ENCODE results near the gene RBM7. TPM values are rescaled to one million over a fixed set of nuclear protein-coding genes. Genes with fewer than 3 reads are reported as not detected.

RBM7 gene, protein sequence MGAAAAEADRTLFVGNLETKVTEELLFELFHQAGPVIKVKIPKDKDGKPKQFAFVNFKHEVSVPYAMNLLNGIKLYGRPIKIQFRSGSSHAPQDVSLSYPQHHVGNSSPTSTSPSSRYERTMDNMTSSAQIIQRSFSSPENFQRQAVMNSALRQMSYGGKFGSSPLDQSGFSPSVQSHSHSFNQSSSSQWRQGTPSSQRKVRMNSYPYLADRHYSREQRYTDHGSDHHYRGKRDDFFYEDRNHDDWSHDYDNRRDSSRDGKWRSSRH
- total RNA-seq: 98.5 TPM

- H3K4me3 ChIP-seq (ENCODE audit: low read length): peak within 1 kb of the TSS; percentile 91
- H3K9me3 ChIP-seq (ENCODE audit: low read depth, low read length): no peaks in the 10 kb centered on the region
- H3K4me1 ChIP-seq (ENCODE audit: insufficient read depth, low read length): peaks cover 25% of the 10 kb centered on the region
- H3K27me3 ChIP-seq (ENCODE audit: insufficient read depth, low read length): no peaks in the 10 kb centered on the region
These were observed at the start of gene RBM7, which contains the start of gene C11orf71 for GRCh38 chr11:114400216-114400914. RBM7 (plus strand) TSS chr11:114400666; CDS start chr11:114400672, 6 bp downstream. C11orf71 (minus strand) TSS chr11:114400511; CDS start chr11:114400331, 180 bp downstream.

DNA sequence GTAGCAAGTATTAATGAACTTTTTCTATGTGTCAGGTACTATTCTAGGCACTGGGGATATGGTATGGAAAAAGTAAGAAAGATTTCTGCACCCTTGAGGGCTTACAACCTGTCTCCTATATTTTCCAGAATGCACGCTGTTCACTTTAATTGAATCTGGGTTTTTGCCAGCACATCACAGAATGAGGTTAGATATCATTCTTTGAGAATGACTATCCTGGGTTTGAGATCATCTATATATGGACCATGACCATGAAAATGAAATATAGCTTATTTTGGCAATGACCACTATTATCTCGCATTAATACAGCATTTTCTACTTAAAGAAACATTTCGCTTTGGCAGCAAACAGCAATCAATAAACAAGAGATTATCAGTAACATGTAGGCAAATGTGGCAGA, 47.0 kb upstream of the RBM7 start:
- Histone ChIP-seq H3K4me1 (ENCODE audit: insufficient read depth, low read length) (no peaks in the 10 kb centered on the region), H3K27me3 (ENCODE audit: insufficient read depth, low read length) (peaks cover 2% of the 10 kb centered on the region), H3K4me3 (ENCODE audit: low read length) (no peak overlapping the region), H3K9me3 (ENCODE audit: low read depth, low read length) (no peaks in the 10 kb centered on the region)

- Histone ChIP-seq H3K4me3 (ENCODE audit: low read length) (no peak overlapping the region), H3K27me3 (ENCODE audit: insufficient read depth, low read length) (peaks cover 2% of the 10 kb centered on the region)
These were observed 46.4 kb upstream of the RBM7 start for GRCh38 chr11:114354076-114354475.

DNA sequence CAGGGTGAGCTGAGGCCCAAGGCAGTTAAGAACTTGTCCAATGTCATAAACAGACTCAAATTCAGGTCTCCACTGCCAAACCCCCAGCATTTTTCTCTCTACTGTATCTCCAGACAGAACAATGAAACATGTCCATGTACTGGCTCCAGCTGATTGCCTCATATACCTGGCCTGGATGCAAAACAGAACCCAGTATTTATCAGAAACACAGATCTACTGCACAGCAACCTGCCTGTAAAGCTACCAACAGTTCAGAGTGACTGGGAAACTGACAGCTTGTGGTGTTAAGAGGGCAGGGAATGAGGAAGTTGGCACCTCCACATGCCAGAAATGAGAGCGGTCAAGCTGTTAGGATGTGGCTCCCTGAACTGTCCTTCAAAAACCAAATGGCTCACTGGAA, 41.8 kb upstream of the RBM7 start:
- H3K4me3 ChIP-seq (ENCODE audit: low read length): no peak overlapping the region
- H3K27me3 ChIP-seq (ENCODE audit: insufficient read depth, low read length): peaks cover 7% of the 10 kb centered on the region
- H3K9me3 ChIP-seq (ENCODE audit: low read depth, low read length): no peaks in the 10 kb centered on the region
- no peaks in the 10 kb centered on the region for H3K4me1 ChIP-seq (ENCODE audit: insufficient read depth, low read length)

More at GRCh38 chr11:114354076-114354475, 46.4 kb upstream of the RBM7 start:
- Histone ChIP-seq H3K4me1 (ENCODE audit: insufficient read depth, low read length) (no peaks in the 10 kb centered on the region), H3K9me3 (ENCODE audit: low read depth, low read length) (no peaks in the 10 kb centered on the region)

- Histone ChIP-seq H3K4me1 (ENCODE audit: insufficient read depth, low read length) (no peaks in the 10 kb centered on the region), H3K27me3 (ENCODE audit: insufficient read depth, low read length) (peaks cover 7% of the 10 kb centered on the region)
These were observed 41.1 kb upstream of the RBM7 start for GRCh38 chr11:114359342-114359741.

GRCh38 chr11:114362326-114362725, 38.1 kb upstream of the RBM7 start:
- H3K4me1 ChIP-seq (ENCODE audit: insufficient read depth, low read length): no peaks in the 10 kb centered on the region
- H3K27me3 ChIP-seq (ENCODE audit: insufficient read depth, low read length): peaks cover 8% of the 10 kb centered on the region
- no peak overlapping the region for H3K4me3 ChIP-seq (ENCODE audit: low read length)
- H3K9me3 ChIP-seq (ENCODE audit: low read depth, low read length): no peaks in the 10 kb centered on the region

More at GRCh38 chr11:114359342-114359741, 41.1 kb upstream of the RBM7 start:
- Histone ChIP-seq H3K9me3 (ENCODE audit: low read depth, low read length) (no peaks in the 10 kb centered on the region), H3K4me3 (ENCODE audit: low read length) (no peak overlapping the region)

DNA sequence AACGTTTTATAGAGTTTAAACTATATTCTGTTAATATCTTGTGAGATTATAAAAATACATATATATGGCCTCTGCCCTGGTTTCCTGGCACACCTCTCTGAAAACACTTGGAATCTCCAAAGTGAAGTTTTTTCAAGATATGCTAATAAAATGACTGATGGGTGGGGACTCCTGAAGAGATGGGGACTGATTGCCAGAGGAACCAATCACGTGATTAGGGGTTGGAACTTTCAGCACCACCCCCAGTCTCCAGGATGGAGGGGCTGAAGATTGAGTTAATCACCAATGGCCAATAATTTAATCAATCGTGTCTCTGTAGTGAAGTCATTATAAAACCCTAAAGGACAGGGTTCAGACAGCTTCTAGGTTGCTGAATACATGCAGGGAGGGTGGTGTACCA, 37.5 kb upstream of the RBM7 start:
- Histone ChIP-seq H3K4me3 (ENCODE audit: low read length) (no peak overlapping the region), H3K4me1 (ENCODE audit: insufficient read depth, low read length) (no peaks in the 10 kb centered on the region), H3K27me3 (ENCODE audit: insufficient read depth, low read length) (peaks cover 8% of the 10 kb centered on the region), H3K9me3 (ENCODE audit: low read depth, low read length) (no peaks in the 10 kb centered on the region)

DNA sequence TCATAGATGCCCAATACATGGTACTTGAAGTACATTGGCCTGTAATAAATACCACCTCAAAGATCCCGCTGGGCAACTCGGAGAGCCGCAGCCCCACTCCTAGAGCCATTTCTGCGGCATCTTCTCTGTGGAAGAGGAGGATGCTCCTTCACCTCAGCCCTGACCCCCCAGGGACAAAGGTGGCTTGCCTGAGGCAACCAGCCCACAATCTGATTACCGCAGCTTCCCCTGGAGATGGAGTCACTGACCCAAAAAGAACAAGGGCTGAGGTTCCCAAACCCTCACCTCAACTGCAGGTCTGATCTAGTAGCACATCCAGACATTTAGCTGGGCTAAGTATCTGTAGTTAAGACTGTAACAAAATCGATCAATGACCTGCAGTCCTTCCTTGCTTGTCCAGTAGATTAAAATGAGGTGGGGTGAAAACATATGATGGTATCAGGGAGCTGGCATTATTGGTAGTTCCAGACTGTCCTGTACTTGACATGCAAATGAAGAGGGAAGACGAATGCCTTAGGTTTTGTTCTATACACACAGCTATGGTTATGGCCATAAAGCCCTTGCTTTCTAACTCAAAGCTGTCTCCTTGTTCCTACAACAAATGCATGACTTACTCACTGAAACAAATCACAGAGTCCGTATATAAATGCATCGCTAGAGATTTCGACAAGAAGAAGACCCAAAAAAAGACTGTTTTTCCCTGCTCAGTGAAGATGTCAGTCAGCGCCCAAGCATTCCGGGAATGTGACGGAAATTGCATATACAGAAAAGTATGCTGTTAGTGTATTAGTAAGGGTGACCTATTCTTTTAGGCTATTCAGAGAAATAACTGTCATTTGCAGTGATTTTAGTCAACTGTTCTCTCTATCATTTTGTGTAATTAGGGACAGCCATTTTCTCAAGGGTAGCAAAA, 33.9 kb upstream of the RBM7 start:
- Histone ChIP-seq H3K4me1 (ENCODE audit: insufficient read depth, low read length) (no peaks in the 10 kb centered on the region), H3K27me3 (ENCODE audit: insufficient read depth, low read length) (peaks cover 8% of the 10 kb centered on the region), H3K9me3 (ENCODE audit: low read depth, low read length) (no peaks in the 10 kb centered on the region), H3K4me3 (ENCODE audit: low read length) (no peak overlapping the region)

DNA sequence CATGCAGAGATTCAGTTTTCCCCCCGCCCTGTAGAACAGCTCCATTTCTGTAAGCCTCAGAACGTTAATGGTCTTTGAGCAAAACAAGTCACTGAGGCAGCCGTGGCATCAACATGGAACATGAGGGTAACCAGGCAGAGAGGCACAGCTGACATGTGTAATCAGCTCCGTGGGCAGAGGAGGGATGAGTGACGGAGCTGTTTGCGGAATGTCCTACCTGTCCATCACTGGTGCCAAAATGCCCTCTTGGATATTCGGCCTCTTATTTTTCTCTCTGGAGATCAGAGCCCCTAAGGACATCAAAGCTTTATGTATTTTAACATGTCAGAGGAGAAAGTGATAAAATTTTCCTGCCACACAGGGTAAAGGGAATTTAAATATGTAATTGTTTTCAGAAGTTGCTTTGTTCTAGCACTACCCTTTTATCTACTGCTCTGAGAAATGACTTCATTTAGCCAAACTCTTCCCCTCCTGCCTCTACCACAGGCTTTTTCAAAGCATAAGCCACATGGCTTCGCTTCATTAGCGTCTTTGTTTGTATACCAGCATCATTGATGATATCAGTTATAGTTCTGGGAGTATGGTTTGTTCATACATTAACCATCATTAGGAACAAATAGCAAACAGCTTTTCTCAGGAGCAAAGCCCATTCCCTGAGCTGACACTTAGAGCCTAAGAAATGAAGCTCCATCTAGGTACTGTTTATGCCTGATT, 33.1 kb upstream of the RBM7 start:
- no peak overlapping the region for H3K4me3 ChIP-seq (ENCODE audit: low read length)
- no peaks in the 10 kb centered on the region for H3K4me1 ChIP-seq (ENCODE audit: insufficient read depth, low read length)
- no peaks in the 10 kb centered on the region for H3K9me3 ChIP-seq (ENCODE audit: low read depth, low read length)
- peaks cover 5% of the 10 kb centered on the region for H3K27me3 ChIP-seq (ENCODE audit: insufficient read depth, low read length)

GRCh38 chr11:114368918-114369680, 31.4 kb upstream of the RBM7 start:
- H3K9me3 ChIP-seq (ENCODE audit: low read depth, low read length): no peaks in the 10 kb centered on the region
- no peak overlapping the region for H3K4me3 ChIP-seq (ENCODE audit: low read length)
- H3K4me1 ChIP-seq (ENCODE audit: insufficient read depth, low read length): no peaks in the 10 kb centered on the region
- peaks cover 2% of the 10 kb centered on the region for H3K27me3 ChIP-seq (ENCODE audit: insufficient read depth, low read length)

DNA sequence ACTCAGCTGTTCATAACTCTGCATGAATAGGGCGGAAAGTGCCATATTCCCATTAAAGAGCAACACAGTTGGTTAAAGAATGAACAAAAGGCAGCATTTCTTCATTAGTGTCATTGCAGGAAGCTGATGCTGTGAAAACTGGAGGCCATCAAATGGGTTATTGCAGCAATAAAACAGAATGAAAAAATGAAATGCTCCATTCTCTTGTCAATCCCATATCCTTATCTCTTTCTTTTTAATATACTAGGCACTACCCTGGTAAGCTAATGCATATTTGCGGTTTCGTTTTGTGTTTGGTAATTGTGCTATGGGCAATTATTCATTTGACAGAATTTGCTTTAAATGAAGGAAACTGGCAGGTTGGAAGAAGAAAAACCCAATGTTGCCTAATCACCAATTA, 25.4 kb upstream of the RBM7 start:
- peaks cover 13% of the 10 kb centered on the region for H3K27me3 ChIP-seq (ENCODE audit: insufficient read depth, low read length)
- no peaks in the 10 kb centered on the region for H3K4me1 ChIP-seq (ENCODE audit: insufficient read depth, low read length)
- no peak overlapping the region for H3K4me3 ChIP-seq (ENCODE audit: low read length)
- no peaks in the 10 kb centered on the region for H3K9me3 ChIP-seq (ENCODE audit: low read depth, low read length)

- no peak overlapping the region for H3K4me3 ChIP-seq (ENCODE audit: low read length)
- no peaks in the 10 kb centered on the region for H3K9me3 ChIP-seq (ENCODE audit: low read depth, low read length)
- H3K4me1 ChIP-seq (ENCODE audit: insufficient read depth, low read length): no peaks in the 10 kb centered on the region
- H3K27me3 ChIP-seq (ENCODE audit: insufficient read depth, low read length): peaks cover 13% of the 10 kb centered on the region
These were observed 22.7 kb upstream of the RBM7 start for GRCh38 chr11:114377612-114378267.

DNA sequence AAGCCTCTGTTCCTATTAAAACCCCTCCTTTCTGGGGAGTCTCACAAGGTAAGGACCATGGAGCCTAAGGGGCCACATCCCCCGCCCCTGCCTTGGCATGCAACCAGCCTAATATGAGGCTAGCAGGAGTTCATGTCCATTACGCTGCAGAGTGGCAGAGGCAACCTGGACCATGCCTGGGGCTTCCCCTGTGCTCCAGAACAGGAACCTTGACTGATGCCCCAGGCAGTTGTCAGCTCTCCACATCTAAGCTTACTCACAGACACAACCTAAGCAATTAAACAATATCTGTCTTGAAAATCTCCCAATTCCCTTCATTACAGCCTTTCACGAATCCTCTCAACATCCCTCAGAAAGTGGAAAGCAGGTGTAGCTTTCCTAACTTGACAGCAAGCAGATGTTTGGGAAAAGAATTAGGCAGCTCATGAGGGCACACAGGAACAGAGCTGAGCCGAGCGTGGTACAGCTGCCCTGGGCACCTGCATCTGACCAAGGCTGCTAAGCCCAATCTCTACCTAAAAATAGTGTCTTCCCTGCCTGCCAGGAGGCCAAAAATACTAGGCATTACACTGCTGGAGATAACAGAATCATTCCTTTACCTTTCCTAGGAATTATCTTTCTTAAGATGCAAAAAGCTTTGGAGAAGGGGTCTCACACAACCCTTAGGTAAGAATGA, 20.9 kb upstream of the RBM7 start:
- peaks cover 9% of the 10 kb centered on the region for H3K27me3 ChIP-seq (ENCODE audit: insufficient read depth, low read length)
- no peaks in the 10 kb centered on the region for H3K9me3 ChIP-seq (ENCODE audit: low read depth, low read length)
- no peaks in the 10 kb centered on the region for H3K4me1 ChIP-seq (ENCODE audit: insufficient read depth, low read length)
- no peak overlapping the region for H3K4me3 ChIP-seq (ENCODE audit: low read length)
